Measurements from ENCODE around the gene ZNF562. TPM values are rescaled to one million over a fixed set of nuclear protein-coding genes. Genes with fewer than 3 reads are reported as not detected.
"Not testable (repeated sequence)": the region's sequence is repeated elsewhere in the genome, so short reads cannot be mapped to it uniquely, and the experiment has no call there.

ZNF562 gene
- total and polyA plus RNA-seq, 7 experiments from 2014 or later = 1.3 to 18.6 (median 13.5) TPM

GRCh38 chr19:9705836-9706235, 30.9 kb upstream of the ZNF562 start:
- peaks cover 7 to 28% (median 19%) of the 10 kb centered on the region in 11 donors for H3K9me3 Mint-ChIP-seq
- ATAC-seq (no peak), DNase-seq (no peak)
- ChIA-PET POLR2A (no interaction called here), CTCF (no interaction called here)
- Histone ChIP-seq H3K4me1 (ENCODE audit: control insufficient read depth in 2 of 2, insufficient read depth in 2 of 2, low read length in 2 of 2) (no peaks in the 10 kb centered on the region), H3K36me3 (ENCODE audit: control insufficient read depth in 2 of 3, insufficient read depth in 3 of 3, low read length in 3 of 3) (no peaks in the 10 kb centered on the region), H3K9me3 (ENCODE audit: control insufficient read depth in 2 of 3, low read length in 3 of 3) (peaks cover 0 to 11% (median 0%) of the 10 kb centered on the region in 3 experiments), H3K27ac (ENCODE audit: low read depth, low read length) (no peak overlapping the region), H3K27me3 (ENCODE audit: control insufficient read depth in 2 of 2, insufficient read depth in 2 of 2, low read length in 2 of 2) (no peaks in the 10 kb centered on the region), H3K4me3 (ENCODE audit: low read length) (no peak overlapping the region)
- peaks cover 0 to 5% (median 0%) of the 10 kb centered on the region in 7 donors for H3K4me1 Mint-ChIP-seq
- peaks cover 0 to 9% (median 0%) of the 10 kb centered on the region in 5 donors for H3K36me3 Mint-ChIP-seq
- no peak overlapping the region for H3K27ac Mint-ChIP-seq
- intact Hi-C loops (cut with micrococcal nuclease) = no loop called here
- peaks cover 0 to 12% (median 3%) of the 10 kb centered on the region in 5 donors for H3K27me3 Mint-ChIP-seq
- H3K4me3 Mint-ChIP-seq = no peak overlapping the region

DNA sequence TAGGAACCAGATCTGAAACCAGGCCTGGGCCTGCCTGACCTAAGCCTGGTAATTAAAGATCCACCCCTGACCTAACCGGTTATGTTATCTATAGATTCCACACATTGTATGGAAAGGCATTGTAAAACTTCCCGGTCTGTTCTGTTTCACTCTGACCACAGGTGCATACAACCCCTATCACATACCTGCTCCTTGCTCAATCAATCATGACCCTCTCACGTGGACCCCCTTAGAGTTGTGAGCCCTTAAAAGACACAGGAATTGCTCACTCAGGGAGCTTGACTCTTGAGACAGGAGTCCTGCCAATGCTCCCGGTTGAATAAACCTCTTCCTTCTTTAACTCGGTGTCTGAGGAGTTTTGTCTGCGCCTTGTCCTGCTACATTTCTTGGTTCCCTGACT, 27.3 kb upstream of the ZNF562 start:
- Mint-ChIP-seq H3K36me3 (peaks cover 0 to 5% (median 0%) of the 10 kb centered on the region in 5 donors), H3K27ac (no peak overlapping the region), H3K4me1 (peaks cover 0 to 1% (median 0%) of the 10 kb centered on the region in 7 donors), H3K9me3 (peaks cover 0 to 29% (median 15%) of the 10 kb centered on the region in 11 donors), H3K4me3 (no peak overlapping the region), H3K27me3 (peaks cover 0 to 4% (median 0%) of the 10 kb centered on the region in 5 donors)
- no peaks in the 10 kb centered on the region for H3K4me1 ChIP-seq (ENCODE audit: control insufficient read depth in 2 of 2, insufficient read depth in 2 of 2, low read length in 2 of 2)
- intact Hi-C loops (cut with micrococcal nuclease) = no loop called here
- ChIA-PET CTCF (no interaction called here), POLR2A (no interaction called here)
- H3K36me3 ChIP-seq (ENCODE audit: control insufficient read depth in 2 of 3, insufficient read depth in 3 of 3, low read length in 3 of 3) = no peaks in the 10 kb centered on the region
- H3K27me3 ChIP-seq (ENCODE audit: control insufficient read depth in 2 of 2, insufficient read depth in 2 of 2, low read length in 2 of 2) = no peaks in the 10 kb centered on the region
- DNase-seq = no peak
- ATAC-seq = no peak
- H3K9me3 ChIP-seq (ENCODE audit: control insufficient read depth in 2 of 3, low read length in 3 of 3) = no peaks in the 10 kb centered on the region
- H3K4me3 ChIP-seq (ENCODE audit: low read length) = no peak overlapping the region
- H3K27ac ChIP-seq (ENCODE audit: low read depth, low read length) = no peak overlapping the region

DNA sequence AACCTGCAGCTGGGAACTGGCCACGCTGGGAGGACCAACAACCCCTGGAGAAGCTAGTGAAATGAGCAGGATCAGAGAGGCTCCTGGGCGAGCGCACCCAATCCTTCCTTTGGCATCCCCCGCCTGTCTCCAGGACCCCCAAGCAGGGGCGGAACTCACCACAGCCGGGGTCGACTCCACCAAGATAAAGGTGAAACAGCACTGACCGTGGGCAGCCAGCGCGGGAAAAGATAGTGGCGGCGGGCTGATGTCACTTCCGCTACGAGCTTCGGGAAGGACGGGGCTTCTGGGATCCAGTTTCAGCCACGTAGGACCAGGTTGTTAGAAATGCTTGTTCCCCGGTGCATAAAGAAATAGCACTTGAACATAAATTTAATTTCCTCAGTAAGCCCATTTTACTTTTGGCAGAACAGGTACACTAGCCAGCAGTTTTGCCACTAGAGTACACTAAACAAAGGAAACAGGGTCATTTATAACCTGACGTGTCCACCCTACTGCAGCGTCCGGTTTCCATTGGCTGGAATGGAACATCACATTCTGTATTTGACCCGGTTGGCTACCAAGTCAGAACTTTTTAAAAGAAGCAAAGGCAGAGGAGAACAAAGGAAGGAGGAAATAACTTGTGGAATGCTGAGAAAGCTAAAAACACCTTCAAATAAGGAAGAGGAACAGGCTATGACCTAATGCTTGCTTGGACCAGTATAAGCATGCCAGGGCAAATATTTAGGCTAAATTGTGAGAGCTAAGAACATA, 25.5 kb upstream of the ZNF562 start:
- H3K4me1 ChIP-seq (ENCODE audit: control insufficient read depth in 2 of 2, insufficient read depth in 2 of 2, low read length in 2 of 2) = no peaks in the 10 kb centered on the region
- Mint-ChIP-seq H3K9me3 (peaks cover 0 to 30% (median 15%) of the 10 kb centered on the region in 11 donors), H3K4me1 (peaks cover 0 to 1% (median 0%) of the 10 kb centered on the region in 7 donors), H3K27me3 (peaks cover 0 to 4% (median 0%) of the 10 kb centered on the region in 5 donors), H3K27ac (no peak overlapping the region), H3K36me3 (peaks cover 0 to 5% (median 0%) of the 10 kb centered on the region in 5 donors), H3K4me3 (no peak overlapping the region)
- ATAC-seq (no peak), DNase-seq (no peak)
- no peaks in the 10 kb centered on the region for H3K36me3 ChIP-seq (ENCODE audit: control insufficient read depth in 2 of 3, insufficient read depth in 3 of 3, low read length in 3 of 3)
- CTCF ChIA-PET = no interaction called here
- intact Hi-C loops (cut with micrococcal nuclease) = no loop called here
- H3K27me3 ChIP-seq (ENCODE audit: control insufficient read depth in 2 of 2, insufficient read depth in 2 of 2, low read length in 2 of 2) = no peaks in the 10 kb centered on the region
- POLR2A ChIA-PET = no interaction called here
- no peaks in the 10 kb centered on the region for H3K9me3 ChIP-seq (ENCODE audit: control insufficient read depth in 2 of 3, low read length in 3 of 3)
- H3K4me3 ChIP-seq (ENCODE audit: low read length) = no peak overlapping the region
- H3K27ac ChIP-seq (ENCODE audit: low read depth, low read length) = no peak overlapping the region

- H3K4me1 Mint-ChIP-seq; intact Hi-C loops (cut with micrococcal nuclease): not testable (repeated sequence)
Observed at GRCh38 chr19:9690301-9690700, 15.4 kb upstream of the ZNF562 start.

GRCh38 chr19:9679996-9680395, 5.1 kb upstream of the ZNF562 start:
- CTCF ChIA-PET; H3K27ac ChIP-seq (ENCODE audit: low read depth, low read length); H3K9me3 ChIP-seq (ENCODE audit: control insufficient read depth in 2 of 3, low read length in 3 of 3); ATAC-seq; H3K27me3 Mint-ChIP-seq; intact Hi-C loops (cut with micrococcal nuclease); H3K4me1 ChIP-seq (ENCODE audit: control insufficient read depth in 2 of 2, insufficient read depth in 2 of 2, low read length in 2 of 2); H3K4me3 ChIP-seq (ENCODE audit: low read length); H3K36me3 ChIP-seq (ENCODE audit: control insufficient read depth in 2 of 3, insufficient read depth in 3 of 3, low read length in 3 of 3); H3K27ac Mint-ChIP-seq; H3K4me1 Mint-ChIP-seq; DNase-seq; H3K27me3 ChIP-seq (ENCODE audit: control insufficient read depth in 2 of 2, insufficient read depth in 2 of 2, low read length in 2 of 2); POLR2A ChIA-PET; H3K4me3 Mint-ChIP-seq: not testable (repeated sequence)
- H3K9me3 Mint-ChIP-seq = peaks cover 0 to 28% (median 8%) of the 10 kb centered on the region in 11 donors
- peaks cover 0 to 10% (median 1%) of the 10 kb centered on the region in 5 donors for H3K36me3 Mint-ChIP-seq

More at GRCh38 chr19:9690301-9690700, 15.4 kb upstream of the ZNF562 start:
- ATAC-seq; H3K9me3 ChIP-seq (ENCODE audit: control insufficient read depth in 2 of 3, low read length in 3 of 3); H3K27me3 ChIP-seq (ENCODE audit: control insufficient read depth in 2 of 2, insufficient read depth in 2 of 2, low read length in 2 of 2); H3K4me3 Mint-ChIP-seq; H3K27ac Mint-ChIP-seq; DNase-seq; H3K36me3 ChIP-seq (ENCODE audit: control insufficient read depth in 2 of 3, insufficient read depth in 3 of 3, low read length in 3 of 3); H3K4me1 ChIP-seq (ENCODE audit: control insufficient read depth in 2 of 2, insufficient read depth in 2 of 2, low read length in 2 of 2); CTCF ChIA-PET; POLR2A ChIA-PET; H3K27ac ChIP-seq (ENCODE audit: low read depth, low read length); H3K4me3 ChIP-seq (ENCODE audit: low read length): not testable (repeated sequence)
- peaks cover 0 to 17% (median 6%) of the 10 kb centered on the region in 5 donors for H3K27me3 Mint-ChIP-seq
- peaks cover 3 to 34% (median 5%) of the 10 kb centered on the region in 5 donors for H3K36me3 Mint-ChIP-seq
- peaks cover 4 to 63% (median 31%) of the 10 kb centered on the region in 11 donors for H3K9me3 Mint-ChIP-seq

GRCh38 chr19:9675358-9675901, 530 bp upstream of the ZNF562 start:
- H3K36me3 ChIP-seq (ENCODE audit: control insufficient read depth in 2 of 3, insufficient read depth in 3 of 3, low read length in 3 of 3) = peaks cover 4 to 18% (median 4%) of the 10 kb centered on the region in 3 experiments
- intact Hi-C loops (cut with micrococcal nuclease) = loop anchor here (1.0 to 2.0 kb wide), 8 partner anchors 54 to 535 kb away; partner anchors contain the start of genes FBXL12 (in 1 of the 2), ZNF121 (in 1 of the 2), ZNF317 (in 1 of the 2) and ZNF559 (in 1 of the 2)
- H3K9me3 ChIP-seq (ENCODE audit: control insufficient read depth in 2 of 3, low read length in 3 of 3) = peaks cover 0 to 37% (median 10%) of the 10 kb centered on the region in 3 experiments
- peak overlapping the region; percentile 91 for H3K27ac ChIP-seq (ENCODE audit: low read depth, low read length)
- ChIA-PET POLR2A (interaction anchor here (0.6 to 1.0 kb wide), 6 partner anchors 54 to 127 kb away, joined by 3 to 7 read pairs (median 3); partner anchors contain the start of gene ZNF846), CTCF (interaction anchor here (0.6 kb wide), 1 partner anchor 32 kb away, joined by 3 read pairs; no protein-coding TSS in a partner anchor)
- DNase-seq; H3K4me1 ChIP-seq (ENCODE audit: control insufficient read depth in 2 of 2, insufficient read depth in 2 of 2, low read length in 2 of 2); H3K27me3 ChIP-seq (ENCODE audit: control insufficient read depth in 2 of 2, insufficient read depth in 2 of 2, low read length in 2 of 2); ATAC-seq; H3K27me3 Mint-ChIP-seq: not testable (repeated sequence)
- Mint-ChIP-seq H3K9me3 (peaks cover 9 to 46% (median 34%) of the 10 kb centered on the region in 11 donors), H3K4me3 (peak overlapping the region; percentile 86 to 99 (median 96)), H3K36me3 (peaks cover 24 to 41% (median 30%) of the 10 kb centered on the region in 5 donors), H3K27ac (peak overlapping the region; percentile 87 to 99 (median 96)), H3K4me1 (peaks cover 11 to 28% (median 27%) of the 10 kb centered on the region in 7 donors)
- peak overlapping the region; percentile 99 for H3K4me3 ChIP-seq (ENCODE audit: low read length)

Measured in naive thymus-derived CD4-positive, alpha-beta T cell (primary cell).